ENCODE data around the gene SLC35A3. TPM values are rescaled to one million over a fixed set of nuclear protein-coding genes. Genes with fewer than 3 reads are reported as not detected.

SLC35A3 gene
- total and polyA plus RNA-seq, 10 of the 15 experiments (the other 5 are each of a cell fraction or from before 2014, with no cell fraction given) = 3.6 to 24.3 (median 15.4) TPM

DNA sequence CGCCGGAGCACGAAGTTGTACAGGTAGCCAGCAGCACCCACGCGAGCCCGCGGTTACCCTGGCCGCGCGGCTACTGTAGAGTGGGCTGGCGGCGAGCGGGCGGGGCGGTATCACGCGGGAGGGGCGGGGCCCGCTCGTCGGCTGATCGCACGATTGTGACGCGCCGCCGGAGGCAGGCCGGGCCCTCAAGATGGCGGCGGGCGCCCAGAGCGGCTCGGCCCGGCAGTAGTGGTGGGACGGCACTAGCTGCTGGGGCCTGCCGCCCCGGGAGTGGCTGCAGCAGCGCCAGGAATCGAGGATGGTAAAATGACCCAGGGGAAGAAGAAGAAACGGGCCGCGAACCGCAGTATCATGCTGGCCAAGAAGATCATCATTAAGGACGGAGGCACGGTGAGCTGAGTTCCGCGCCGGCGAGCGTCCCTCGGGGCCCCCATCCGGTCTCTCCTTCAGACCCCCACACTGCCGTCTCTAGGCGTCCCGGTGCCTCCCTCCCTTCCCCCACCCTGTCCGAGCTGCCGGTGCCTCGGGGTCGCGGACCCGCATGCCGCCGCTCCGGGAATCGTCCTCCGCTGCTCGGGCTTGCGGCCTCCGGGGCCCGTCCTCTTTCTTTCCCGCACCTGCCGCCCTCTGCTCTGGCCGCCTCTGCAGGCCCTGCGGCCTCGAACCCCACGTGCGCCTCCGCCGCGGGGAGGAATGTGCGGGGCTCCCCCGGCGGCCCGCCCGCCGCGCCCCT is 68.3 kb downstream of the SLC35A3 start (continued):
- peak; percentile 54 for TF ChIP-seq BCL3 (IDR thresholded peaks at IDR 0.05; ENCODE audit: borderline replicate concordance, insufficient read depth, low read depth, low read length, poor library complexity, severe bottlenecking)
- TF ChIP-seq SMC3 (IDR thresholded peaks at IDR 0.05; ENCODE audit: borderline replicate concordance, low read length) = 0 out of 2 replicates have a peak, but pooled peaks have one; percentile 8
- no peak for TF ChIP-seq FOS (IDR thresholded peaks at IDR 0.05; ENCODE audit: borderline replicate concordance, extremely low read depth, insufficient read length)
- 0 out of 2 replicates have a peak, but pooled peaks have one; percentile 23 for TF ChIP-seq MEF2A (IDR thresholded peaks at IDR 0.05; ENCODE audit: insufficient read depth, low read depth, low read length)
- TF ChIP-seq MXI1 (IDR thresholded peaks at IDR 0.05; ENCODE audit: low read depth, low read length) = peak; percentile 68
- no peak for TF ChIP-seq SP1 (IDR thresholded peaks at IDR 0.05; ENCODE audit: low read depth, low read length)
- TF ChIP-seq SIN3A (IDR thresholded peaks at IDR 0.05; ENCODE audit: low read depth, low read length) = 0 out of 2 replicates have a peak, but pooled peaks have one; percentile 64
- peak; percentile 99 for TF ChIP-seq POLR2A (IDR thresholded peaks at IDR 0.05; ENCODE audit: low read depth, low read length)
- TF ChIP-seq LARP7 (IDR thresholded peaks at IDR 0.05) = peak; percentile 71; the same call in 1 of the 2 replicates
- no peak for TF ChIP-seq BCLAF1 (IDR thresholded peaks at IDR 0.05)
- TF ChIP-seq, protein P1, sequence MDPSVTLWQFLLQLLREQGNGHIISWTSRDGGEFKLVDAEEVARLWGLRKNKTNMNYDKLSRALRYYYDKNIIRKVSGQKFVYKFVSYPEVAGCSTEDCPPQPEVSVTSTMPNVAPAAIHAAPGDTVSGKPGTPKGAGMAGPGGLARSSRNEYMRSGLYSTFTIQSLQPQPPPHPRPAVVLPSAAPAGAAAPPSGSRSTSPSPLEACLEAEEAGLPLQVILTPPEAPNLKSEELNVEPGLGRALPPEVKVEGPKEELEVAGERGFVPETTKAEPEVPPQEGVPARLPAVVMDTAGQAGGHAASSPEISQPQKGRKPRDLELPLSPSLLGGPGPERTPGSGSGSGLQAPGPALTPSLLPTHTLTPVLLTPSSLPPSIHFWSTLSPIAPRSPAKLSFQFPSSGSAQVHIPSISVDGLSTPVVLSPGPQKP (IDR thresholded peaks at IDR 0.05; ENCODE audit: low read depth, low read length) = peak; percentile 43; the same call in 1 of the 2 replicates
- TF ChIP-seq SUPT20H (IDR thresholded peaks at IDR 0.05; ENCODE audit: borderline replicate concordance, control insufficient read depth, low read depth, low read length) = no peak
- TF ChIP-seq PAX8 (IDR thresholded peaks at IDR 0.05) = no peak
- peak; percentile 67 for TF ChIP-seq SMARCA5 (IDR thresholded peaks at IDR 0.05)
- TF ChIP-seq, protein P2, sequence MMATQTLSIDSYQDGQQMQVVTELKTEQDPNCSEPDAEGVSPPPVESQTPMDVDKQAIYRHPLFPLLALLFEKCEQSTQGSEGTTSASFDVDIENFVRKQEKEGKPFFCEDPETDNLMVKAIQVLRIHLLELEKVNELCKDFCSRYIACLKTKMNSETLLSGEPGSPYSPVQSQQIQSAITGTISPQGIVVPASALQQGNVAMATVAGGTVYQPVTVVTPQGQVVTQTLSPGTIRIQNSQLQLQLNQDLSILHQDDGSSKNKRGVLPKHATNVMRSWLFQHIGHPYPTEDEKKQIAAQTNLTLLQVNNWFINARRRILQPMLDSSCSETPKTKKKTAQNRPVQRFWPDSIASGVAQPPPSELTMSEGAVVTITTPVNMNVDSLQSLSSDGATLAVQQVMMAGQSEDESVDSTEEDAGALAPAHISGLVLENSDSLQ (IDR thresholded peaks at IDR 0.05) = no peak; the same call in 1 of the 2 replicates
- TF ChIP-seq MYC (IDR thresholded peaks at IDR 0.05; ENCODE audit: insufficient read depth, insufficient read length, insufficient replicate concordance, low read length, severe bottlenecking) = peak; percentile 65
- no peak for TF ChIP-seq IRF5 (IDR thresholded peaks at IDR 0.05; ENCODE audit: borderline replicate concordance)
- peak; percentile 72 for TF ChIP-seq CREM (IDR thresholded peaks at IDR 0.05; ENCODE audit: low read depth)
- no peak for TF ChIP-seq SUZ12 (IDR thresholded peaks at IDR 0.05; ENCODE audit: unreplicated experiment)
- no peak for TF ChIP-seq CEBPB (IDR thresholded peaks at IDR 0.05; ENCODE audit: borderline replicate concordance in 1 of 2, low read depth in 2 of 2, low read length in 2 of 2)
- no peak for TF ChIP-seq NFYB (IDR thresholded peaks at IDR 0.05; ENCODE audit: insufficient read depth, low read depth, low read length)
- 0 out of 2 replicates have a peak, but pooled peaks have one; percentile 69 for TF ChIP-seq RCOR1 (conservative IDR thresholded peaks at IDR 0.05; ENCODE audit: low read depth, low read length)
